Left renal pelvis (tissue), 4 donors: ENCODE data around the gene FCN2. TPM values are rescaled to one million over a fixed set of nuclear protein-coding genes. Genes with fewer than 3 reads are reported as not detected.

ENCODE experiments used
- DNase-seq, 4 donors: peaks; one replicate each; pipeline ENCODE4 v3.0.0-alpha.2; 2013; ENCODE audit warnings: low read depth in 4 of 4, low spot score in 3 of 4
- polyA plus RNA-seq, 4 donors: library from polyadenylated mRNA; unstranded; fragments of 120-200 nt; gene quantifications; one replicate each; pipeline ENCODE4 v1.2.1, GENCODE V29; 2013; ENCODE audit not compliant: insufficient read length in 4 of 4

Gene FCN2
- polyA plus RNA-seq, 4 donors, result 0.27 to 0.33 (median 0.31) TPM; not detected in 1

GRCh38 chr9:134886413-134886913, 5.9 kb downstream of the FCN2 start:
- no peak for DNase-seq

DNA sequence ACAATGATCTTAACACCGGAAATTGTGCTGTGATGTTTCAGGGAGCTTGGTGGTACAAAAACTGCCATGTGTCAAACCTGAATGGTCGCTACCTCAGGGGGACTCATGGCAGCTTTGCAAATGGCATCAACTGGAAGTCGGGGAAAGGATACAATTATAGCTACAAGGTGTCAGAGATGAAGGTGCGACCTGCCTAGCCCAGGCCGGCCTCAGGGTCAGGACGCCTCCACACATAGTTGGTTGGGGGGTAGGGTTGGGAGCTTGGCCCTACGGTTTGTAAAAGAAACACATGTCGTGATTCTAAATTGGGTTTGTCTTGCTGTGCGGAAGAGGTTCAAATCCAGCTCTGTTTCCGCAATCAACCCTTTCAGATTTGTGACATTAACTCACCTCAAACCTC, 6.6 kb downstream of the FCN2 start:
- no peak for DNase-seq

- DNase-seq, result no peak
Measured at GRCh38 chr9:134887686-134888602, 7.3 kb downstream of the FCN2 start.

DNA sequence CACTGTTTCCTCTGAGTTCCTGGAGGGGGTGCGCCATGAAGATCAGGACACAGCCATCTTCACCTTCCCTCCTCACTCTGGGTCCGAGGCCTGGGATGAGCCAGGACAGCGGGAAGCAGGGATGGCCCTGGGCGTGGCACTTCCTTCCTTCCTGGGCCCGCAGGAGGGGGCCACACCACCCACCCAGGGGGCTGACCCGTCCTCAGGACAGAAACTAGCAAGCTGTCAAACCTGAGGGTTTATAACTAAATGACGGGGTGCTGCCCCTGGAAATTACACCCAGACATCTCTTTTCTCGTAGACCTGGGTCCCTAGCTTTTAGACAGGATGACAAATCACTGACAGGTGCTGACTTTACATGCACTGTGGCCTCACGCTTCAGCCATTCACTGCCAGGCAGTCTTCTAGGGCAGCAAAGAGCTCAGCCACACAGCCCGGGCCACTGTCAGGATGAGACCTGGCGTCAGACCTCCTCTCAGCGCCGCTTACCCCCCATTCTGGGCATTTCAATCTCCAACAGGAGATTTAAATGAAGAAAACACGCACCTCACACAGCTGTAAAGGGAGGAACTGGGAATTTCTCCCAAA, 8.1 kb downstream of the FCN2 start:
- DNase-seq, result no peak

- DNase-seq, result no peak
Measured at GRCh38 chr9:134889386-134890154, 9.0 kb downstream of the FCN2 start.

- no peak for DNase-seq
Measured at GRCh38 chr9:134890155-134890495, 9.5 kb downstream of the FCN2 start.

DNA sequence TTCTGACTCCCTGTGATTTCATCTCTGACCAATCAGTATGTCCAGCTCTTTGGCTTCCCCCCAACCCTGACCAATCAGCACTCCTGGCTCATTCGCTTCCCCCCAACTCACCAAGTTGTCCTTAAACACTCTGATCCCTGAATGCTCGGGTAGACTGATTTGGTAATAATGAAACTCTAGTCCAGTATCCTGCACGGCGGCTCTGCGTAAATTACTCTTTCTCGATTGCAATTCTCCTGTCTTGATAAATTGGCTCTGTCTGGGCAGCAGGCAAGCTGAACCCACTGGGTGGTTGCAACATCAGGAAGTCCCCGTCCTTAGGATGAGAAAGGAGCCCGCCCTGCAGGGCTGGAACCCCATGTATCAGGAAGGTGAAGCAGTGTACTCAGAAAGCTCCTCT, 10.4 kb downstream of the FCN2 start:
- DNase-seq, result no peak

- DNase-seq, result no peak
Measured at GRCh38 chr9:134891713-134892112, 11.1 kb downstream of the FCN2 start.

DNA sequence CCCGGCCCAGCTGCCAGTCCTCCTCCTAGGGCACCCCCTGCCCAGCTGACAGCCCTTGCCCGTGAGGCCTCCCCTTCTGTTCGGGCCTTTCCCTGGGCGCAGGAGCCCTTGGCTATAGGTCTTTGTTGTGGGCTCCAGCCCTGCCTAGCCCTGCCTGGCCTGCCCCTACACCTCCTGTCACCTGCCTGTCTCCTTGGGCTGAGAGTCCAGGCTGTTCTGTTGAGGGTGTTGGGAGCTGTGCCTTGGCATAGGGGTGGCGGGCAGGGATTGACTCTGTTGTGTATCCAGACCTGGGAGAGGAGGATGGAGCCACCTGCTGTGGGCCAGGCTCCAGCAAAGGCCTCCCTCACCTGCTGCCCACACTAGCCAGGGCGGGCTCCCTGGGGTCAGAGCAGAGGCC, 11.6 kb downstream of the FCN2 start:
- no peak for DNase-seq

DNA sequence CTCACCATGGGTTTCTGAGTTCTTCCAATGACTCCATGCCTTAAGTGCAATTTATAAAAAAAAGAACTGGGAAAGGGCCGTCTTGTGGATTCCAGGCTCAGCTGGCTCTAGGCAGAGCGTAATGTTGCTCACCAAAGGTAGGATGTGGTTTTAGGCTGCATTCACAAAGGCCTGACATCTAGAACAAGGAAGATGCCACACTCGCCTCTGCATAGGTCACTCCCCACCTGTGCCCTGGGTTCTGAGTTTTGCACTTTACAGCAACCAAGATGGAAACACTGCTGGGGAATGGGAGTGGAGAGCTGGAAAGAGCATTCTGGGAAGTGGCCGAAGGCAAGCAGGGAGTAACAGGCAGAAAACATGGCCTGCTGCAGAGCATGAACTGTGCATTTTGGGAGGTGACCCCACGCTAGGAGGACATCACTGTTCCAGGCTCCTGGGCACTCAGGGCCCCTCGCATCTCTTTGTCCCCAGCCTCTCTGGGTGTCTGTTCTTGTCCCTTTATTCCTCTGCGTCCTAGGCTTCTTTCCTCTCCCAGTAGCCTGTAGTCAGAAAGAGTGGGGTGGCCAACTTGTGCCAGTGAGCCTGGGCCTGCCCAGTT, 12.3 kb downstream of the FCN2 start:
- no peak for DNase-seq

GRCh38 chr9:134894136-134894860, 13.7 kb downstream of the FCN2 start:
- no peak for DNase-seq

- no peak for DNase-seq
Measured at GRCh38 chr9:134895097-134895496, 14.5 kb downstream of the FCN2 start.

- no peak for DNase-seq
Measured at GRCh38 chr9:134895567-134895907, 14.9 kb downstream of the FCN2 start.

GRCh38 chr9:134895908-134896833, 15.6 kb downstream of the FCN2 start:
- DNase-seq, result no peak

DNA sequence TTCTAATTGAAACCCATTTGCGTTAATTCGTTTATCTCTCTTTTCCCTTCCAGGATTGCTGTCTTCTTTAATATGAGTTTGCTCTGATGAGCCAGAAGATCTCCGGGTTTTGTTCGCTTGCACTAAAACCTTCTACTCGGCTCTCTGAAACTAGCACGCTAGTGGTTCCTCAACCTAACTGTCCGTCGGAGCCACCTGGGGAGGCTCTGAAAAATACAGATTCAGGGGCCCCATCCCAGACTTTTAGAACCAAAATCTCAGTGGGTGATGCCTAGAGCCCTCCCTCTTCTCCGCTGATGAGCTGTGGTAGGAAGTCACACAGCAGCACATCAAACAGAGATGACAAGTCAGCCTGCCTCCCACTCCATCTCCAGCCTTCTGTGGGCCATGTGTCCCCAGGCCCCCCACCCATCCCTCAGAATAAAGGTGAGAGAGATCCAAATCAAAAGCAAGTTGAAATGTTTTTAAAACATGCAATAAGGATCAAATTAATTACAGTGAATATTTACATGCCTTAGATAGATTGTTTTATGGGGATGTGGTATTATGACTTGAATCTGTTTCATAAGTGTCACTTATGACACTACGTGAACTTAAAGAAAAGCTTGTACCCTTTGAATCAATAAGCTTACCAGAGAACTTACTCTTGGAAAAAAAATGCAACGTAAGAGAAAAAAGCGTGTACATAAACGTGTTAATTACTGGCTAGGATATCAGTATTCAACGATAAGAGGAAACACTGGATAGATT, 16.4 kb downstream of the FCN2 start:
- DNase-seq, result no peak

DNA sequence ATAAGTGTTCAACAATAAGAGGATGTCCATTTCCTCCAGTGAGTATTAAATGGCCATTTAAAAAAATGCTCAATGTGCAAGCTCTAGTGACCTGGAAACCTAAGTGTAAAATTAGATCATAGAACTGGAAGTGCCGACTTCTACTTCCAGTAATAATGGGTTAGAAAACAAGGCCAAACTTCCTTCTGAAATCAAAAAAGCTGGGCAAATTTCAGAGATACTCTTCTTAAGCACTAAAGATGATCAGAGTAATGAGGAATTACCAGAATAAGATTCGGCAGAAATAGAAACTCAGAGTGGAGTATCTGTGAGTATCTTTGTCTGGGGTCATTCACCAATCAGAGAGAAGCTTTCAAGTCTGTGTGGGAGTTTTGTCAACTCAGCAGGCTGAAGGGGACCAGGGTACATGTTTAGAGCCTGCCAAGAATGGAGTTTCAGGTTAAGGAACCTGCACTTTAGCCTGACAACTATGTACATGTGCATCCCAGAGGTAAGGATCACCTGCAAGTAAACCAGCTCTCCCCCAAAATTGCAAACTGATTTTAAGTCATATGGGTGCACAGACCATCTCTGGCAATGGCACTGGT, 17.1 kb downstream of the FCN2 start:
- DNase-seq, result no peak

GRCh38 chr9:134898319-134898718, 17.7 kb downstream of the FCN2 start:
- DNase-seq, result no peak

DNA sequence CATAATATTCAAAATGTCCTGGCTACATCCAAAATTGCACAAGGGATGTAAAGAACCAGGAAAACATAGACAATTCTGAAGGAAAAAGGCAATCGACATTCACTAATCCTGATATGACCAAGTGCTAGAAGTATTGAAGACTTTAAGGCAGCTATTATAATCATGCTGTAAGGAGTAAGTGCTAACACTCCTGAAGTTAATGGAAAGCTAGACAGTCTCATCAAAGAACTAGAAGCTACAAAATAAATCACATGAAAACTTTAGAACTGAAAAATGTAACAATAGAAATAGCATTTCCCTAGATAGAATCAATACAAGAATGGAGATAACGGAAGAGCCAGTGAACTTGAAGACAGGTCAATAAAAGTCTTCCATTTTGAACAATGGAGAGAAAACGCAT, 18.6 kb downstream of the FCN2 start:
- DNase-seq, result no peak
